ENCODE data around the gene NTRK3.

- TF ChIP-seq CTCF (IDR thresholded peaks at IDR 0.05) (no peak), POLR2A (IDR thresholded peaks at IDR 0.05) (no peak)
Measured at GRCh38 chr15:87916208-87916607, 340.3 kb downstream of the NTRK3 start.

All from upper lobe of left lung (tissue), 4 donors.